A549 treated with ZK216348 at 1 μM for 4 hours (cell line): ENCODE measurements around the gene AOX1. TPM values are rescaled to one million over a fixed set of nuclear protein-coding genes. Genes with fewer than 3 reads are reported as not detected.

Source experiments
- total RNA-seq: library from RNA; stranded (reverse); fragments of 200-300 nt; extraction: Qiagen RNA extraction; gene quantifications from 5 replicates; pipeline ENCODE4 v1.2.3, GENCODE V29; 2022; ENCODE audit warnings: low read depth

AOX1 gene
- total RNA-seq, result 3.8 to 5.2 TPM (median 4.9 TPM) in 5 replicates

DNA sequence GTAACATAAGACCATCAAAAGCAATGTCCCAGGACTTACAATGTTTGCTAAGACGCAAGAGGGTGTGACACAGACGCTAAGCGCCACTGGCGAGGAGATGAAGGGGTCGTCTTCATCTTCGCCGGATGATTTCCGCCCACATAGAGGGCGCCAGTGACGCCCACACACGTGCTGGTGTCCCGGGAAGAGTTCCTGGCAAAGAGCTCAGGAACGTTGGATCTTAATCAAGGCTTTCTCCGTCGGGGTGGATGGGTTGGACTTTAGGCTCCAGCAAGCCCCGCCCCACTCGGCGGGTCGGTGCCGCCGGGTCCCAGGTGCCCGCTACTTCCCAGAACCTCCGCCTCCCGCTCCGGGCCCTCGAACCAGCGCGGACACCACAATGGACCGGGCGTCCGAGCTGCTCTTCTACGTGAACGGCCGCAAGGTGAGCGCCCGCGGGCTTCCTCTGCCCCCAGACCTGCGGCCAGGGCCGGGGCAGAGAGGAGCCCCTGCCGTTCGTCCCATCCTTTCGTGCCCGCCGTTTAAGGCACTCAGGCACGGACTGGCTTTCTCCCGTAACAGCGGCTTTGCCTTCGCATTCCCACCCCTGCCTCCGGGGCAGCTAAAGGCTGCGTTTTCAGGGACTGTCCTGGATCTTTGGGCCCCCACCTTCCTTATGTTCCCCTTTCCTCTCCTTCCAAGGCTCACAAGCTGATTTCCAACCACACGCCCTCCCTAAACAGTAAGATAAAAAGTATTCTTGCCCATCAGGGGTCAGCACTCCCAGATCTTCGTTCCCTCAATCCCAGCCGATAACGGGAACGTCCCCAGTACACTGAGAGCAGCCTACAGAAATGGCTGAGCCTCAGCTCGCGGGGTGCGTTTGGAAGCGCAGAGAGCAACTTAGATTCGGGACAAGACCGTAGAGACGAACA, at the start of gene AOX1:
TSS of gene AOX1 (plus strand) at position 285 of the 914 bp plus-strand sequence. CDS start at position 380, 95 bp downstream.

Other genes with a start within 250 kb of the AOX1 start
- 9.7 to 12.9 TPM (median 10.8 TPM) in 5 replicates for gene KCTD18, start 75.9 kb upstream of the AOX1 start, total RNA-seq
- gene SGO2, start 59.8 kb upstream of the AOX1 start, total RNA-seq, result 7.8 to 15.8 TPM (median 14.9 TPM) in 5 replicates
- 386 to 904 TPM (median 456 TPM) in 5 replicates for gene BZW1, start 225.9 kb downstream of the AOX1 start, total RNA-seq